Chondrocyte (in vitro differentiated cells): ENCODE data around the gene TFR2. TPM values are rescaled to one million over a fixed set of nuclear protein-coding genes. Genes with fewer than 3 reads are reported as not detected.

ENCODE experiments used
- DNase-seq: peaks from one replicate; pipeline ENCODE4 v3.0.0; 2021; ENCODE audit warnings: mixed read lengths, low spot score
- H3K27ac Mint-ChIP-seq: one replicate; pipeline ENCODE4 v1.8.0; 2021; ENCODE audit warnings: mild to moderate bottlenecking, moderate library complexity, mixed read lengths; ENCODE audit not compliant: unreplicated experiment
- H3K27me3 Mint-ChIP-seq: 2 replicates; pipeline ENCODE4 v1.8.0; 2021; ENCODE audit warnings: low read depth, mixed read lengths
- H3K36me3 Mint-ChIP-seq: 2 replicates; pipeline ENCODE4 v1.8.0; 2021; ENCODE audit warnings: low read depth, mixed read lengths
- H3K4me1 Mint-ChIP-seq: 2 replicates; pipeline ENCODE4 v1.8.0; 2021; ENCODE audit warnings: low read depth, mild to moderate bottlenecking, mixed read lengths
- H3K4me3 Mint-ChIP-seq: one replicate; pipeline ENCODE4 v1.8.0; 2021; ENCODE audit warnings: mild to moderate bottlenecking, moderate library complexity, mixed read lengths; ENCODE audit not compliant: unreplicated experiment
- H3K9me3 Mint-ChIP-seq: 2 replicates; pipeline ENCODE4 v1.8.0; 2021; ENCODE audit warnings: low read depth, mixed read lengths
- CTCF ChIP-seq: fragments of 200-600 bp; sonication (generic); IDR thresholded peaks from 2 replicates; pipeline ENCODE4 v1.5.0; 2021; ENCODE audit warnings: antibody characterized with exemption, mild to moderate bottlenecking, moderate library complexity
- total RNA-seq: library from RNA; stranded (reverse); gene quantifications from 3 replicates; pipeline ENCODE4 v1.2.1, GENCODE V29; 2021

Gene TFR2
- total RNA-seq, 1 donor from 2014 or later = 2.1 TPM

- Mint-ChIP-seq H3K4me1 (peaks cover 7% of the 10 kb centered on the region), H3K4me3 (no peak overlapping the region), H3K36me3 (no peaks in the 10 kb centered on the region), H3K27me3 (no peaks in the 10 kb centered on the region), H3K9me3 (no peaks in the 10 kb centered on the region), H3K27ac (no peak overlapping the region)
- no peak for TF ChIP-seq CTCF
- no peak for DNase-seq
Observed at GRCh38 chr7:100627238-100627549, 14.2 kb downstream of the TFR2 start.

- Mint-ChIP-seq H3K27me3 (no peaks in the 10 kb centered on the region), H3K36me3 (peaks cover under 1% of the 10 kb centered on the region), H3K9me3 (no peaks in the 10 kb centered on the region), H3K27ac (no peak overlapping the region), H3K4me1 (peaks cover 7% of the 10 kb centered on the region), H3K4me3 (peak overlapping the region; percentile 65)
- no peak for DNase-seq
- TF ChIP-seq CTCF = no peak
Observed at GRCh38 chr7:100626530-100627237, 14.7 kb downstream of the TFR2 start.

- Mint-ChIP-seq H3K27ac (no peak overlapping the region), H3K9me3 (no peaks in the 10 kb centered on the region), H3K27me3 (no peaks in the 10 kb centered on the region), H3K36me3 (peaks cover 3% of the 10 kb centered on the region), H3K4me1 (peaks cover 7% of the 10 kb centered on the region), H3K4me3 (peak overlapping the region; percentile 65)
- DNase-seq = no peak
- no peak for TF ChIP-seq CTCF
Observed at GRCh38 chr7:100626055-100626454, 15.3 kb downstream of the TFR2 start.

- Mint-ChIP-seq H3K27me3 (no peaks in the 10 kb centered on the region), H3K9me3 (no peaks in the 10 kb centered on the region), H3K27ac (no peak overlapping the region), H3K36me3 (peaks cover 6% of the 10 kb centered on the region), H3K4me3 (no peak overlapping the region), H3K4me1 (peaks cover 7% of the 10 kb centered on the region)
- no peak for DNase-seq
- TF ChIP-seq CTCF = no peak
Observed at GRCh38 chr7:100623951-100624824, 17.2 kb downstream of the TFR2 start.

- no peak for DNase-seq
- no peak for TF ChIP-seq CTCF
- Mint-ChIP-seq H3K9me3 (no peaks in the 10 kb centered on the region), H3K4me3 (no peak overlapping the region), H3K4me1 (peaks cover 7% of the 10 kb centered on the region), H3K27me3 (no peaks in the 10 kb centered on the region), H3K27ac (no peak overlapping the region), H3K36me3 (peaks cover 6% of the 10 kb centered on the region)
Observed at GRCh38 chr7:100621554-100621953, 19.8 kb downstream of the TFR2 start.
